Spleen (tissue), 7 donors: Measurements from ENCODE around the gene WWC1.

Experiments used
- POLR2A ChIP-seq, 3 donors: fragments of 450-650 bp; IDR thresholded peaks; one replicate each; pipeline ENCODE4 v1.5.1; 2017; ENCODE audit warnings: antibody characterized with exemption in 3 of 3, mild to moderate bottlenecking in 1 of 3
- POLR2AphosphoS5 ChIP-seq, 3 donors: sonication (generic); formaldehyde crosslinking; IDR thresholded peaks; one replicate each; pipeline ENCODE4 v1.5.1; 2017; ENCODE audit warnings: antibody characterized with exemption in 3 of 3
- TF ChIP-seq, protein P1 (sequence below), 11 experiments: fragments of 200-600 bp in 7 of 11; fragments of 450-650 bp in 4 of 11; sonication (generic) in 4 of 11; IDR thresholded peaks in 8 of 11; conservative IDR thresholded peaks in 3 of 11; 1 replicate in 7 of 11; 2 replicates in 4 of 11; pipeline versions ENCODE4 v1.4.0 to v1.8.0; 2016 to 2021; ENCODE audit warnings: antibody characterized with exemption in 11 of 11, inconsistent platforms in 4 of 11, mild to moderate bottlenecking in 1 of 11
- donor health status: DM: no; HTN: no; CAD: no; lungs with moderate emphysema.
- donor health status: DM: no; HTN: no; CAD: no.
- donor health status: DM: no; HTN: no; CAD: no.

GRCh38 chr5:168426864-168427172, 135.4 kb downstream of the WWC1 start:
- TF ChIP-seq, protein P1, sequence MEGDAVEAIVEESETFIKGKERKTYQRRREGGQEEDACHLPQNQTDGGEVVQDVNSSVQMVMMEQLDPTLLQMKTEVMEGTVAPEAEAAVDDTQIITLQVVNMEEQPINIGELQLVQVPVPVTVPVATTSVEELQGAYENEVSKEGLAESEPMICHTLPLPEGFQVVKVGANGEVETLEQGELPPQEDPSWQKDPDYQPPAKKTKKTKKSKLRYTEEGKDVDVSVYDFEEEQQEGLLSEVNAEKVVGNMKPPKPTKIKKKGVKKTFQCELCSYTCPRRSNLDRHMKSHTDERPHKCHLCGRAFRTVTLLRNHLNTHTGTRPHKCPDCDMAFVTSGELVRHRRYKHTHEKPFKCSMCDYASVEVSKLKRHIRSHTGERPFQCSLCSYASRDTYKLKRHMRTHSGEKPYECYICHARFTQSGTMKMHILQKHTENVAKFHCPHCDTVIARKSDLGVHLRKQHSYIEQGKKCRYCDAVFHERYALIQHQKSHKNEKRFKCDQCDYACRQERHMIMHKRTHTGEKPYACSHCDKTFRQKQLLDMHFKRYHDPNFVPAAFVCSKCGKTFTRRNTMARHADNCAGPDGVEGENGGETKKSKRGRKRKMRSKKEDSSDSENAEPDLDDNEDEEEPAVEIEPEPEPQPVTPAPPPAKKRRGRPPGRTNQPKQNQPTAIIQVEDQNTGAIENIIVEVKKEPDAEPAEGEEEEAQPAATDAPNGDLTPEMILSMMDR (IDR thresholded peaks at IDR 0.05 in 8 of 11, conservative IDR thresholded peaks at IDR 0.05 in 3 of 11), result no peak
- TF ChIP-seq POLR2A (IDR thresholded peaks at IDR 0.05), result no peak
- no peak for TF ChIP-seq POLR2AphosphoS5 (IDR thresholded peaks at IDR 0.05)
